ENCODE results near the gene DAPK1. TPM values are rescaled to one million over a fixed set of nuclear protein-coding genes. Genes with fewer than 3 reads are reported as not detected.

The DAPK1 gene
- total RNA-seq, 1 experiment from 2014 or later, result 19.7 TPM

DNA sequence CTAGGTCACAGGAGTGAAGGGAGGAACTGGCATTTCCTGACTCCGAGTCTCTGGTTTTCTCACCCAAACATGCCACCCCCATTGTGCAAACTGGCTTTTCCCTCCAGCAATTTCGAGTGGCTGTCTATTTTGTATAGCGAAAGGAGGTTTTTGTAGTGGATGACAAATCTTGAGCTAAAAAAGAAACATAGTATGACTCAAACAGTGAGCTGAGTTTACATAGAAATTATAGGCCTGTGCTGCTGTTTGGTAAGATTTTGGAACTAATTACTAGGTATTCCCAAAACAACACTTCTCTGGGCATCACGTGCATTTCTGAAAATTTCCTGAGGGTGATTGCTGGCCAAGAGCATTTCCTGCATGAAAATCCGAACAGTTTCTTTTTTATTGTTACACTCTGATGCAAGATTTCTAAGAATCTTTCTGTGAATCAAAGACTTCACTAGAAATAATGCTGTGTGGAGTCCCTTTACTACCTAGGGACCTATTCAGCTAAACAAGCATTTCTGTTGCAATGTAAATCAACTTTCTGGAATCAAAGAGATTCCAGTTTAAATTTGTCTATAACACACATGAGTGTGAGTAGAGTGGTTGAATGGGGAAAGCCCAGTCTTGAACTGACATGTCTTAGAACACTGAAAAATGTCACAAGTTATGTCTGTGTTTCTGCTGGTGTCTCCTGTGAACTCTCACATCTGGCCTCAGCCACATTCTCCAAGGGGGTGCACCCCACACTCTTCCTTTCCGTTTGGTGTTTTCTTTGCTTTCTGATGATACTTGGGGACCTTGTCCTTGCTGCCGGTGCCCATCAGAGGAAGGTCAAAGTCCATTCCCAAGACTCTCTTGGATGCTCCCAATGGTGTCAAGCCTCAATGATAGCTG is 33.3 kb upstream of the DAPK1 start:
- no peak overlapping the region for H3K4me3 Mint-ChIP-seq (ENCODE audit: unreplicated experiment)
- H3K4me1 Mint-ChIP-seq (ENCODE audit: insufficient read depth, unreplicated experiment), result peaks cover 6% of the 10 kb centered on the region
- ChIA-PET CTCF (interaction anchor here (0.6 kb wide), 1 partner anchor 206 kb away, joined by 3 read pairs; no protein-coding TSS in a partner anchor), POLR2A (interaction anchor here (0.5 to 1.6 kb wide), 12 partner anchors 15 to 362 kb away, joined by 3 to 12 read pairs (median 4); partner anchors contain the start of gene DAPK1)
- intact Hi-C loops (cut with micrococcal nuclease), result loop anchor here (1.0 kb wide), 1 partner anchor 89 kb away; no protein-coding TSS in a partner anchor
- H3K27me3 Mint-ChIP-seq (ENCODE audit: insufficient read depth, unreplicated experiment), result no peaks in the 10 kb centered on the region
- TF ChIP-seq, protein P1, sequence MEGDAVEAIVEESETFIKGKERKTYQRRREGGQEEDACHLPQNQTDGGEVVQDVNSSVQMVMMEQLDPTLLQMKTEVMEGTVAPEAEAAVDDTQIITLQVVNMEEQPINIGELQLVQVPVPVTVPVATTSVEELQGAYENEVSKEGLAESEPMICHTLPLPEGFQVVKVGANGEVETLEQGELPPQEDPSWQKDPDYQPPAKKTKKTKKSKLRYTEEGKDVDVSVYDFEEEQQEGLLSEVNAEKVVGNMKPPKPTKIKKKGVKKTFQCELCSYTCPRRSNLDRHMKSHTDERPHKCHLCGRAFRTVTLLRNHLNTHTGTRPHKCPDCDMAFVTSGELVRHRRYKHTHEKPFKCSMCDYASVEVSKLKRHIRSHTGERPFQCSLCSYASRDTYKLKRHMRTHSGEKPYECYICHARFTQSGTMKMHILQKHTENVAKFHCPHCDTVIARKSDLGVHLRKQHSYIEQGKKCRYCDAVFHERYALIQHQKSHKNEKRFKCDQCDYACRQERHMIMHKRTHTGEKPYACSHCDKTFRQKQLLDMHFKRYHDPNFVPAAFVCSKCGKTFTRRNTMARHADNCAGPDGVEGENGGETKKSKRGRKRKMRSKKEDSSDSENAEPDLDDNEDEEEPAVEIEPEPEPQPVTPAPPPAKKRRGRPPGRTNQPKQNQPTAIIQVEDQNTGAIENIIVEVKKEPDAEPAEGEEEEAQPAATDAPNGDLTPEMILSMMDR (IDR thresholded peaks at IDR 0.05; ENCODE audit: unreplicated experiment), result no peak
- peak; percentile 75 for DNase-seq (ENCODE audit: unreplicated experiment)
- H3K27ac Mint-ChIP-seq (ENCODE audit: low read depth, unreplicated experiment), result peak overlapping the region; percentile 82
- no peaks in the 10 kb centered on the region for H3K36me3 Mint-ChIP-seq (ENCODE audit: insufficient read depth, unreplicated experiment)
- no peaks in the 10 kb centered on the region for H3K9me3 Mint-ChIP-seq (ENCODE audit: unreplicated experiment)
- no TSS peak for BruUV-seq (replicated peaks)

DNA sequence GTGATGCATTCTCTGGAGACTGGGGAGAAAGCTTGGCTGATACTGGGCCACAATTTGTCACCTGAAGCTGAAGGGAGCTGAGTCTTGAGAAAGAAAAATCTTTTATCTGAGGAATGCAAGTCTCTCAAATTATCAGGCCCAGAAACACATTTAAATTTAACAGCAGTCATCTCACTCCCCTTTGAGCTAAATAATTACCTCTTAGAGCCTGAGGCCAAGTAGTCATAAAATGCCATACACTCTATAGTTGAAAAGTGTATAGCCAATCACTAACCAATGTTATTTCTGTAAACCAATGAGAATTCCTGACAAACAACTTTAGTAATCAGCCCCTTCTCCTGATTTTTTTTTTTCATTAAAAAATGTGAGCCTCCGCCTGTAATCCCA is 32.7 kb upstream of the DAPK1 start:
- BruUV-seq (replicated peaks), result no TSS peak
- intact Hi-C loops (cut with micrococcal nuclease), result loop anchor here (1.0 kb wide), 1 partner anchor 90 kb away; no protein-coding TSS in a partner anchor
- no peak overlapping the region for H3K4me3 Mint-ChIP-seq (ENCODE audit: unreplicated experiment)
- CTCF ChIA-PET, result no interaction called here
- H3K27me3 Mint-ChIP-seq (ENCODE audit: insufficient read depth, unreplicated experiment), result no peaks in the 10 kb centered on the region
- H3K36me3 Mint-ChIP-seq (ENCODE audit: insufficient read depth, unreplicated experiment), result no peaks in the 10 kb centered on the region
- POLR2A ChIA-PET, result interaction anchor here (0.6 to 1.6 kb wide), 3 partner anchors 35 to 105 kb away, joined by 3 to 12 read pairs (median 4); no protein-coding TSS in a partner anchor
- H3K4me1 Mint-ChIP-seq (ENCODE audit: insufficient read depth, unreplicated experiment), result peaks cover 6% of the 10 kb centered on the region
- H3K9me3 Mint-ChIP-seq (ENCODE audit: unreplicated experiment), result no peaks in the 10 kb centered on the region
- TF ChIP-seq, protein P1 (IDR thresholded peaks at IDR 0.05; ENCODE audit: unreplicated experiment), result no peak
- peak overlapping the region; percentile 82 for H3K27ac Mint-ChIP-seq (ENCODE audit: low read depth, unreplicated experiment)
- DNase-seq (ENCODE audit: unreplicated experiment), result no peak

GRCh38 chr9:87465816-87466215 is 31.9 kb upstream of the DAPK1 start:
- H3K4me3 Mint-ChIP-seq (ENCODE audit: unreplicated experiment), result no peak overlapping the region
- TF ChIP-seq, protein P1 (IDR thresholded peaks at IDR 0.05; ENCODE audit: unreplicated experiment), result no peak
- no TSS peak for BruUV-seq (replicated peaks)
- CTCF ChIA-PET, result no interaction called here
- no peaks in the 10 kb centered on the region for H3K36me3 Mint-ChIP-seq (ENCODE audit: insufficient read depth, unreplicated experiment)
- DNase-seq (ENCODE audit: unreplicated experiment), result no peak
- H3K4me1 Mint-ChIP-seq (ENCODE audit: insufficient read depth, unreplicated experiment), result peaks cover 6% of the 10 kb centered on the region
- no peaks in the 10 kb centered on the region for H3K9me3 Mint-ChIP-seq (ENCODE audit: unreplicated experiment)
- POLR2A ChIA-PET, result interaction anchor here (0.6 to 1.1 kb wide), 2 partner anchors 16 to 20 kb away, joined by 3 read pairs; no protein-coding TSS in a partner anchor
- intact Hi-C loops (cut with micrococcal nuclease), result no loop called here
- H3K27ac Mint-ChIP-seq (ENCODE audit: low read depth, unreplicated experiment), result no peak overlapping the region
- no peaks in the 10 kb centered on the region for H3K27me3 Mint-ChIP-seq (ENCODE audit: insufficient read depth, unreplicated experiment)

- Mint-ChIP-seq H3K9me3 (ENCODE audit: unreplicated experiment) (no peaks in the 10 kb centered on the region), H3K4me1 (ENCODE audit: insufficient read depth, unreplicated experiment) (peaks cover 6% of the 10 kb centered on the region), H3K27me3 (ENCODE audit: insufficient read depth, unreplicated experiment) (no peaks in the 10 kb centered on the region), H3K27ac (ENCODE audit: low read depth, unreplicated experiment) (no peak overlapping the region), H3K4me3 (ENCODE audit: unreplicated experiment) (no peak overlapping the region), H3K36me3 (ENCODE audit: insufficient read depth, unreplicated experiment) (no peaks in the 10 kb centered on the region)
- POLR2A ChIA-PET, result no interaction called here
- TF ChIP-seq, protein P1 (IDR thresholded peaks at IDR 0.05; ENCODE audit: unreplicated experiment), result no peak
- no TSS peak for BruUV-seq (replicated peaks)
- CTCF ChIA-PET, result no interaction called here
- intact Hi-C loops (cut with micrococcal nuclease), result no loop called here
- DNase-seq (ENCODE audit: unreplicated experiment), result no peak
Measured at GRCh38 chr9:87467187-87467586, 30.5 kb upstream of the DAPK1 start.

Measured in MCF 10A (cell line).